HepG2 (cell line): ENCODE data around the gene PCYT2. TPM values are rescaled to one million over a fixed set of nuclear protein-coding genes. Genes with fewer than 3 reads are reported as not detected.

Source experiments
- HOXA9 ChIP-seq: sonication (generic); formaldehyde crosslinking; IDR thresholded peaks from 2 replicates; pipeline ENCODE4 v1.8.1; 2022; ENCODE audit warnings: missing genetic modification reagents, mild to moderate bottlenecking, moderate library complexity, borderline replicate concordance
- MEIS2 ChIP-seq: sonication (generic); formaldehyde crosslinking; IDR thresholded peaks from 2 replicates; pipeline ENCODE4 v1.9.0; 2021; ENCODE audit warnings: mild to moderate bottlenecking, missing genetic modification reagents
- MIXL1 ChIP-seq: IDR thresholded peaks from 2 replicates; pipeline ENCODE4 v1.6.1; 2016
- NR2C2 ChIP-seq: sonication (generic); formaldehyde crosslinking; IDR thresholded peaks from 2 replicates; pipeline ENCODE4 v1.4.0; 2020; ENCODE audit warnings: missing genetic modification reagents, mild to moderate bottlenecking, moderate library complexity, borderline replicate concordance
- PAX8 ChIP-seq: sonication (generic); formaldehyde crosslinking; IDR thresholded peaks from 2 replicates; pipeline ENCODE4 v1.8.0; 2022; ENCODE audit warnings: mild to moderate bottlenecking, missing genetic modification reagents, borderline replicate concordance
- SALL2 ChIP-seq: sonication (generic); formaldehyde crosslinking; IDR thresholded peaks from 2 replicates; pipeline ENCODE4 v1.8.1; 2023; ENCODE audit warnings: mild to moderate bottlenecking, missing genetic modification reagents, inconsistent platforms
- TBP ChIP-seq: sonication (generic); formaldehyde crosslinking; IDR thresholded peaks from 2 replicates; pipeline ENCODE4 v1.5.0; 2020; ENCODE audit warnings: missing genetic modification reagents
- YY1 ChIP-seq: IDR thresholded peaks from 2 replicates; pipeline ENCODE4 v1.6.1; 2011; ENCODE audit warnings: low read length, low read depth, moderate library complexity, mild to moderate bottlenecking; ENCODE audit not compliant: insufficient read depth, insufficient replicate concordance
- ZBTB1 ChIP-seq: sonication (generic); formaldehyde crosslinking; IDR thresholded peaks from 2 replicates; pipeline ENCODE4 v1.4.0; 2020; ENCODE audit warnings: missing genetic modification reagents, borderline replicate concordance
- ZGPAT ChIP-seq: IDR thresholded peaks from 2 replicates; pipeline ENCODE4 v1.6.1; 2016; ENCODE audit warnings: mild to moderate bottlenecking
- ZMAT3 ChIP-seq: sonication (generic); formaldehyde crosslinking; conservative IDR thresholded peaks from 2 replicates; pipeline ENCODE4 v1.7.0; 2021; ENCODE audit warnings: missing genetic modification reagents
- ZNF180 ChIP-seq: sonication (generic); formaldehyde crosslinking; IDR thresholded peaks from 2 replicates; pipeline ENCODE4 v1.4.0; 2020; ENCODE audit warnings: low read depth, missing genetic modification reagents, borderline replicate concordance
- ZNF292 ChIP-seq: sonication (generic); formaldehyde crosslinking; IDR thresholded peaks from 2 replicates; pipeline ENCODE4 v1.8.1; 2022; ENCODE audit warnings: mild to moderate bottlenecking, low read depth, missing genetic modification reagents, borderline replicate concordance
- ZNF383 ChIP-seq: sonication (generic); formaldehyde crosslinking; IDR thresholded peaks from 2 replicates; pipeline ENCODE4 v1.4.0; 2020; ENCODE audit warnings: missing genetic modification reagents, mild to moderate bottlenecking, borderline replicate concordance
- ZNF468 ChIP-seq: sonication (generic); formaldehyde crosslinking; IDR thresholded peaks from 2 replicates; pipeline ENCODE4 v1.8.0; 2022; ENCODE audit warnings: mild to moderate bottlenecking, moderate library complexity, missing genetic modification reagents
- ZNF558 ChIP-seq: sonication (generic); formaldehyde crosslinking; IDR thresholded peaks from 2 replicates; pipeline ENCODE4 v1.9.0; 2022; ENCODE audit warnings: mild to moderate bottlenecking, missing genetic modification reagents, borderline replicate concordance
- ZNF703 ChIP-seq: sonication (generic); formaldehyde crosslinking; IDR thresholded peaks from 2 replicates; pipeline ENCODE4 v1.5.1; 2020; ENCODE audit warnings: missing genetic modification reagents, mild to moderate bottlenecking, moderate library complexity, borderline replicate concordance
- ZNF749 ChIP-seq: sonication (generic); formaldehyde crosslinking; IDR thresholded peaks from 2 replicates; pipeline ENCODE4 v1.8.0; 2022; ENCODE audit warnings: mild to moderate bottlenecking, missing genetic modification reagents, moderate library complexity, borderline replicate concordance
- ZNF761 ChIP-seq: sonication (generic); formaldehyde crosslinking; conservative IDR thresholded peaks from 2 replicates; pipeline ENCODE4 v1.4.0; 2020; ENCODE audit warnings: mild to moderate bottlenecking, missing genetic modification reagents
- ZNF776 ChIP-seq: sonication (generic); formaldehyde crosslinking; IDR thresholded peaks from 2 replicates; pipeline ENCODE4 v1.4.0; 2020; ENCODE audit warnings: mild to moderate bottlenecking, missing genetic modification reagents
- polyA plus RNA-seq, 8 experiments: library from polyadenylated mRNA; depleted of rRNA in 3 of 8; stranded (reverse) in 7 of 8; unstranded in 1 of 8; fragments of >200 nt; fragmentation: Illumina TruSeq in 4 of 8; extraction: Trizol in 4 of 8; gene quantifications; 2 replicates each; pipeline versions ENCODE4 v1.2.1 to v1.2.3, GENCODE V29; 2011 to 2016; ENCODE audit warnings: low read depth in 4 of 8, missing spikeins in 1 of 8, mixed read lengths in 1 of 8; ENCODE audit not compliant: insufficient read depth in 1 of 8
- total RNA-seq, 5 experiments: library from RNA; depleted of rRNA; stranded (reverse); fragments of >200 nt; fragmentation: Illumina TruSeq; extraction: Trizol; gene quantifications; 2 replicates each; pipeline ENCODE4 v1.2.3, GENCODE V29; 2016; ENCODE audit warnings: low read depth in 1 of 5
- TF ChIP-seq, protein P1 (sequence below): sonication (generic); formaldehyde crosslinking; IDR thresholded peaks from 2 replicates; pipeline ENCODE4 v1.5.0; 2020; ENCODE audit warnings: mild to moderate bottlenecking, missing genetic modification reagents
- TF ChIP-seq, protein P2 (sequence below): sonication (generic); formaldehyde crosslinking; IDR thresholded peaks from 2 replicates; pipeline ENCODE4 v1.8.0; 2022; ENCODE audit warnings: low read depth, missing genetic modification reagents

The PCYT2 gene
- total and polyA plus RNA-seq, 2 of the 13 experiments (the other 11 are each of a cell fraction or from before 2014, with no cell fraction given): 147 to 297 TPM

GRCh38 chr17:81902023-81902652 is 9.1 kb downstream of the PCYT2 start, which contains the start of gene NPB (continued):
- TF ChIP-seq ZGPAT (CRISPR knock-in tag) (peak; percentile 27; the same call in 1 of the 2 replicates), NR2C2 (CRISPR knock-in tag) (0 out of 2 replicates have a peak, but pooled peaks have one; percentile 15), PAX8 (peak; percentile 75), TBP (CRISPR knock-in tag) (0 out of 2 replicates have a peak, but pooled peaks have one; percentile 4), MEIS2 (CRISPR knock-in tag) (peak; percentile 53; the same call in 1 of the 2 replicates), ZNF749 (CRISPR knock-in tag) (0 out of 2 replicates have a peak, but pooled peaks have one; percentile 77), ZNF180 (CRISPR knock-in tag) (no peak), MIXL1 (no peak), ZNF761 (peak; percentile 73; the same call in 1 of the 2 replicates), YY1 (peak; percentile 47), ZNF383 (CRISPR knock-in tag) (peak; percentile 31; the same call in 1 of the 2 replicates), ZNF776 (CRISPR knock-in tag) (no peak), ZNF292 (CRISPR knock-in tag) (no peak), ZBTB1 (CRISPR knock-in tag) (peak; percentile 16; the same call in 1 of the 2 replicates), HOXA9 (CRISPR knock-in tag) (peak; percentile 87), ZMAT3 (CRISPR knock-in tag) (peak; percentile 41; the same call in 1 of the 2 replicates), SALL2 (CRISPR knock-in tag) (peak; percentile 42; the same call in 1 of the 2 replicates), ZNF558 (CRISPR knock-in tag) (no peak; the same call in 1 of the 2 replicates), ZNF703 (CRISPR knock-in tag) (no peak), ZNF468 (CRISPR knock-in tag) (no peak)
- TF ChIP-seq, protein P1, sequence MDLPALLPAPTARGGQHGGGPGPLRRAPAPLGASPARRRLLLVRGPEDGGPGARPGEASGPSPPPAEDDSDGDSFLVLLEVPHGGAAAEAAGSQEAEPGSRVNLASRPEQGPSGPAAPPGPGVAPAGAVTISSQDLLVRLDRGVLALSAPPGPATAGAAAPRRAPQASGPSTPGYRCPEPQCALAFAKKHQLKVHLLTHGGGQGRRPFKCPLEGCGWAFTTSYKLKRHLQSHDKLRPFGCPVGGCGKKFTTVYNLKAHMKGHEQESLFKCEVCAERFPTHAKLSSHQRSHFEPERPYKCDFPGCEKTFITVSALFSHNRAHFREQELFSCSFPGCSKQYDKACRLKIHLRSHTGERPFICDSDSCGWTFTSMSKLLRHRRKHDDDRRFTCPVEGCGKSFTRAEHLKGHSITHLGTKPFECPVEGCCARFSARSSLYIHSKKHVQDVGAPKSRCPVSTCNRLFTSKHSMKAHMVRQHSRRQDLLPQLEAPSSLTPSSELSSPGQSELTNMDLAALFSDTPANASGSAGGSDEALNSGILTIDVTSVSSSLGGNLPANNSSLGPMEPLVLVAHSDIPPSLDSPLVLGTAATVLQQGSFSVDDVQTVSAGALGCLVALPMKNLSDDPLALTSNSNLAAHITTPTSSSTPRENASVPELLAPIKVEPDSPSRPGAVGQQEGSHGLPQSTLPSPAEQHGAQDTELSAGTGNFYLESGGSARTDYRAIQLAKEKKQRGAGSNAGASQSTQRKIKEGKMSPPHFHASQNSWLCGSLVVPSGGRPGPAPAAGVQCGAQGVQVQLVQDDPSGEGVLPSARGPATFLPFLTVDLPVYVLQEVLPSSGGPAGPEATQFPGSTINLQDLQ (CRISPR knock-in tag): peak; percentile 36; the same call in 1 of the 2 replicates
- TF ChIP-seq, protein P2, sequence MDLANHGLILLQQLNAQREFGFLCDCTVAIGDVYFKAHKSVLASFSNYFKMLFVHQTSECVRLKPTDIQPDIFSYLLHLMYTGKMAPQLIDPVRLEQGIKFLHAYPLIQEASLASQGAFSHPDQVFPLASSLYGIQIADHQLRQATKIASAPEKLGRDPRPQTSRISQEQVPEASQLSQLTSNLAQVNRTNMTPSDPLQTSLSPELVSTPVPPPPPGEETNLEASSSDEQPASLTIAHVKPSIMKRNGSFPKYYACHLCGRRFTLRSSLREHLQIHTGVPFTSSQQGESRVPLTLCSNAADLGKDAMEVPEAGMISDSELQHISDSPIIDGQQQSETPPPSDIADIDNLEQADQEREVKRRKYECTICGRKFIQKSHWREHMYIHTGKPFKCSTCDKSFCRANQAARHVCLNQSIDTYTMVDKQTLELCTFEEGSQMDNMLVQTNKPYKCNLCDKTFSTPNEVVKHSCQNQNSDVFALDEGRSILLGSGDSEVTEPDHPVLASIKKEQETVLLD (CRISPR knock-in tag): 0 out of 2 replicates have a peak, but pooled peaks have one; percentile 55
